ENCODE data around the gene THSD4. TPM values are rescaled to one million over a fixed set of nuclear protein-coding genes. Genes with fewer than 3 reads are reported as not detected.

Gene THSD4
- total RNA-seq, 1 donor from 2014 or later = 66.8 TPM

GRCh38 chr15:71385457-71385856 is 270.2 kb downstream of the THSD4 start:
- Histone ChIP-seq H3K36me3 (no peaks in the 10 kb centered on the region), H3K27ac (no peak overlapping the region), H3K4me3 (no peak overlapping the region), H3K9me3 (no peaks in the 10 kb centered on the region), H3K27me3 (no peaks in the 10 kb centered on the region), H3K4me1 (peaks cover 23% of the 10 kb centered on the region)
- TF ChIP-seq POLR2A (IDR thresholded peaks at IDR 0.05) (no peak), CTCF (IDR thresholded peaks at IDR 0.05) (no peak), POLR2AphosphoS5 (IDR thresholded peaks at IDR 0.05; ENCODE audit: insufficient read depth in 1 of 2, low read depth in 1 of 2) (no peak)
- intact Hi-C loops (cut with DNase I) = no loop called here
- no peak for DNase-seq (ENCODE audit: extremely low spot score in 2 of 2)

DNA sequence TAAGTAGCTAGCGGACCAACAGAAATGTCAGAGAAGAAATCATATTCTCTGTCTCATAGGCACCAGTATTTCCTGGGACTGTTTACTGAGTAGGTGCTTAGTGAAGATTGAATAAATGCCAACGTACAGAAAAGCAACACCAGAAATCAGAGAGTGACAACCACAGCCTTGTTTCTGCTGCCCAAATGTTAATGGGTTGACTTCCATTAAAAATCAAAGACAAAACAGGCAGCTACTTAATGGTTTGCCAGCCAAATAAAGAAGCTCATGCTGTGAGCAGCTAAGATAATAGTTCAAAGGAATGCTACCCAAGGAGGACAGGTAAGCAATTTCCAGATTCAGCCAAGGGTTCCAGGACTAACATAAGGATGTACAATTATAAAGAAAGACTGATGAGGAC is 270.7 kb downstream of the THSD4 start:
- Histone ChIP-seq H3K27ac (no peak overlapping the region), H3K27me3 (no peaks in the 10 kb centered on the region), H3K4me3 (no peak overlapping the region), H3K36me3 (no peaks in the 10 kb centered on the region), H3K9me3 (no peaks in the 10 kb centered on the region), H3K4me1 (peaks cover 23% of the 10 kb centered on the region)
- TF ChIP-seq CTCF (IDR thresholded peaks at IDR 0.05) (no peak), POLR2A (IDR thresholded peaks at IDR 0.05) (no peak), POLR2AphosphoS5 (IDR thresholded peaks at IDR 0.05; ENCODE audit: insufficient read depth in 1 of 2, low read depth in 1 of 2) (no peak)
- intact Hi-C loops (cut with DNase I) = no loop called here
- DNase-seq (ENCODE audit: extremely low spot score in 2 of 2) = no peak

DNA sequence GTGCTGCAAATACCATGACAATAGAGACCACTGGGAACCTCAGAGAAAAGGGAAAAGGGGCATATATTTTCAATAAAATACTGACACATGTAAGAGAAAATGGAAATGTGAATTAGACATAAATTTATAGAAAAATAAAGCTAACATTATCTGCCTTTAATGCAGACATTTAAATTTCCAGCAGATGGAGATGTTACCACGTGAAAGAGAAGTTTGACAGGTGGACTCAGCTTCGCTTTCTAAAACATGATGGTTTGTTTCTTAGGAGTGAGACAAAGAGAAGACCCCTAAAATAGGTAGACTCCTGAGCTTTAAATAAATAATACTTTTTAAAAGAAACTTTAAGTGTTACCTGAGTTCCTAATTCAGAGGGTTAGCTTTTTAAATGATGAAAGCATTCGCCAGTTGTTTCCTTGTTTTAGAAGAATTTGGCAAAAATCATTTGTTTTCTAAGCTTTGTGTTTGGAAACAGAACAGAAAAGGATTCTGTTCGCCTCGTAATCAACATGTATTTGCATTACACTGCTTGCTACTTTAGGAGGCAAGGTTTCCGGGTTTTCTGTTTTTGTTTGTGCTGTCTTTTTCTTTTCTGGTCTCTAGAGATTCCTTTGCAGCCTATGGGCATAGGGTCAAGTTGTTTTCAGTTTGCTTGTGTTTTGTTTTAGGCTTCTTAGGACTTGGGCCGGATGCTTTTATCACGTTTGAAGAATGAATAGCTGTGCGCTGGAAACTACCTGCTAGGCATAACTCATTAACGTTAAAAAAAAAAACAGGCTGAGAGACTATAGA is 271.4 kb downstream of the THSD4 start:
- Histone ChIP-seq H3K9me3 (no peaks in the 10 kb centered on the region), H3K36me3 (no peaks in the 10 kb centered on the region), H3K27ac (no peak overlapping the region), H3K27me3 (no peaks in the 10 kb centered on the region), H3K4me1 (peaks cover 23% of the 10 kb centered on the region), H3K4me3 (no peak overlapping the region)
- TF ChIP-seq POLR2A (IDR thresholded peaks at IDR 0.05) (no peak), POLR2AphosphoS5 (IDR thresholded peaks at IDR 0.05; ENCODE audit: insufficient read depth in 1 of 2, low read depth in 1 of 2) (no peak), CTCF (IDR thresholded peaks at IDR 0.05) (peak in 2 of 3 experiments; percentile 11 to 25)
- DNase-seq (ENCODE audit: extremely low spot score in 2 of 2) = no peak
- intact Hi-C loops (cut with DNase I) = no loop called here

- no peaks in the 10 kb centered on the region for H3K36me3 ChIP-seq
- intact Hi-C loops (cut with DNase I) = no loop called here
- no peak overlapping the region for H3K4me3 ChIP-seq
- no peak for TF ChIP-seq POLR2AphosphoS5 (IDR thresholded peaks at IDR 0.05; ENCODE audit: insufficient read depth in 1 of 2, low read depth in 1 of 2)
- TF ChIP-seq CTCF (IDR thresholded peaks at IDR 0.05) = no peak
- TF ChIP-seq POLR2A (IDR thresholded peaks at IDR 0.05) = no peak
- H3K4me1 ChIP-seq = peaks cover 23% of the 10 kb centered on the region
- H3K9me3 ChIP-seq = no peaks in the 10 kb centered on the region
- DNase-seq (ENCODE audit: extremely low spot score in 2 of 2) = no peak
- no peaks in the 10 kb centered on the region for H3K27me3 ChIP-seq
- H3K27ac ChIP-seq = no peak overlapping the region
Observed at GRCh38 chr15:71387810-71388209, 272.5 kb downstream of the THSD4 start.

- DNase-seq (ENCODE audit: extremely low spot score in 2 of 2) = no peak
- H3K27ac ChIP-seq = no peak overlapping the region
Observed at GRCh38 chr15:71390096-71390495, 274.8 kb downstream of the THSD4 start.

More at GRCh38 chr15:71390096-71390495, 274.8 kb downstream of the THSD4 start:
- Histone ChIP-seq H3K36me3 (no peaks in the 10 kb centered on the region), H3K4me3 (no peak overlapping the region), H3K9me3 (no peaks in the 10 kb centered on the region), H3K27me3 (no peaks in the 10 kb centered on the region), H3K4me1 (peaks cover 17% of the 10 kb centered on the region)
- intact Hi-C loops (cut with DNase I) = loop anchor here (10.0 kb wide), 1 partner anchor 55 kb away; no protein-coding TSS in a partner anchor
- TF ChIP-seq CTCF (IDR thresholded peaks at IDR 0.05) = no peak
